Hepatocyte (in vitro differentiated cells): ENCODE results near the gene MAPK4.

Experiments used
- CTCF ChIP-seq: fragments of 200-600 bp; sonication (generic); IDR thresholded peaks from 2 replicates; pipeline ENCODE4 v1.5.1; 2016; ENCODE audit warnings: antibody characterized with exemption, mild to moderate bottlenecking; ENCODE audit not compliant: poor library complexity
- EZH2 ChIP-seq: fragments of 200-600 bp; sonication (generic); IDR thresholded peaks from 2 replicates; pipeline ENCODE4 v1.6.1; 2016; ENCODE audit warnings: antibody characterized with exemption, mild to moderate bottlenecking, borderline replicate concordance
- EZH2phosphoT487 ChIP-seq: fragments of 200-600 bp; sonication (generic); IDR thresholded peaks from one replicate; pipeline ENCODE4 v1.6.1; 2018; ENCODE audit warnings: antibody characterized with exemption, mild to moderate bottlenecking, low read depth, moderate library complexity; ENCODE audit not compliant: unreplicated experiment, severe bottlenecking

DNA sequence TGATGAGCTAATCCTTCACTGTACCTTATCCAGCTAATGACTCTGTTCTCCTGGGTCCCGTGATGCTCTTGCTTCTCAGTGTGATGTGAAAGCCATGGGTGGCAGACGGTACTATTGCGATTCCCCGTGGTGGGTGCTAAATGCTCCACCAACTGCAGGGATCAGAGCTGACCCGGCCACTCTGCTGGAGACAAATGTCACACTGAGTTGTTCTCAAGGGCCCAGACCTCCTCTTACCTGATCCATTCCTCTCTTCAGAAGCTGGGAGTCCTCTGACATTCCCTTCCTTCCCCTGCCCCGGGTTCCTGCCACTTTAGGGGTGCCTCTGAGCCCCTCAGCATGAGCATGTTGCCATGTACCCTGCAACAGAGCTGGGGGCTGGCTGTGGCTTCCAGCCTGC, 105.1 kb downstream of the MAPK4 start:
- no peak for TF ChIP-seq CTCF
- TF ChIP-seq EZH2: no peak
- TF ChIP-seq EZH2phosphoT487: no peak
